8988T (cell line): Measurements from ENCODE around the gene CCL24.
"Not testable (repeated sequence)": the region's sequence is repeated elsewhere in the genome, so short reads cannot be mapped to it uniquely, and the experiment has no call there.

ENCODE experiments used
- DNase-seq: peaks from one replicate; pipeline ENCODE4 v3.0.0; 2011

Gene CCL24, protein sequence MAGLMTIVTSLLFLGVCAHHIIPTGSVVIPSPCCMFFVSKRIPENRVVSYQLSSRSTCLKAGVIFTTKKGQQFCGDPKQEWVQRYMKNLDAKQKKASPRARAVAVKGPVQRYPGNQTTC

DNA sequence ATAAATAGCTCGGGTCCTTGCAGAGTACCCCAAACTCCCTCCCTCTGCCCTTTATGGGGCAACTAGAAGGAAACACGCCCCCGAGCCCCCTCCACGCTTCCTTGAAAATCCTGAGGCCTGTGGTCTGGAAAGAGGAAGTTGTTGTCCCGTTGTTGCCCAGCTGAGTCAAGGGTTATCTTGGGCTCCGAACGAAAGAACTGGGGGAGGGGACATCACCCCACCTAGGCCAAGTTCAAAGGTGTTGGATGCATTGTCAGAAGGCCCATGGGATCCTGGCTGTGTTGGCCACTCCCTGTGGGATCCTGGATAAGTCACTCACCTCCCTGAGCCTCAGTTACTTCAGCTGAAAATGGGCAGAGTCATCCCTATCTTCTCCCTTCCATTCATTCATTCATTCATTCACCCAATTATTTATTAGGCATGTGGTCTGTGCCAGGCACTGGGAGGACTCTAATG, at the start of gene CCL24:
Gene CCL24 (minus strand): TSS at position 26 of the 456 bp plus-strand sequence. CDS start 91 bp downstream, outside the sequence.
- no peak for DNase-seq

DNA sequence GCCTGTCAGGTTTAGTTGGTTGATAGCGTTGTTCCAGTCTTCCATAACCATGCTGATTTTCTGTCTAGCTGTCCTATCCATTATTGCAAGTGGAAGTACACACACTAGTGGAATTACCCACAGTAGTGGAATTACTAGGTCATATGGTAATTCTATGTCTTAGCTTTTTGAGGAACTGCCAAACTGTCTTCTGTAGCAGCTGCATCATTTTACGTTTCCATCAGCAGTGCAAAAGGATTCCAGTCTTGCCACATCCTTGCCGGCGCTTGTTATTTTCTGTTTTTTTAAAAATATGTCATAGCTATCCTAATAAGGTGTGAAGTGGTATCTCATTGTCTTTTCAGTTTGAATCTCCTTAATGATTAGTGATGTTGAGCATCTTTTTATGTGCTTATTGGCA, 48.0 kb upstream of the CCL24 start:
- DNase-seq = no peak

DNA sequence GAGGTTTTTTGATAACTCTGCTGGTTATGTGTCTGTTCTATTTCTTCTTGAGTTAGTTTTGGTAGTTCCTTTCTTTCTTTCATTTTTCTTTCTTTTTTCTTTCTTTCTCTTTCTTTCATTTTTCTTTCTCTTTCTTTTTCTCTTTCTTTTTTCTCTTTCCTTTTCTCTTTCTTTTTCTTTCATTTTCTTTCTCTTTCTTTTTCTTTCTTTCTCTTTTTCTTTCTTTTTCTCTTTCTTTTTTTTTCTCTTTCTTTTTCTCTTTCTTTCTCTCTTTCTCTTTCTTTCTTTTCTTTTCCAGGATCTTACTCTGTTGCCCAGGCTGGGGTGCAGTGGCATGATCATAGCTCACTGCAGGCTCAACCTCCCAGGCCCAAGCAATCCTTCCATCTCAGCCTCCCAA, 44.8 kb upstream of the CCL24 start:
- DNase-seq = no peak

DNA sequence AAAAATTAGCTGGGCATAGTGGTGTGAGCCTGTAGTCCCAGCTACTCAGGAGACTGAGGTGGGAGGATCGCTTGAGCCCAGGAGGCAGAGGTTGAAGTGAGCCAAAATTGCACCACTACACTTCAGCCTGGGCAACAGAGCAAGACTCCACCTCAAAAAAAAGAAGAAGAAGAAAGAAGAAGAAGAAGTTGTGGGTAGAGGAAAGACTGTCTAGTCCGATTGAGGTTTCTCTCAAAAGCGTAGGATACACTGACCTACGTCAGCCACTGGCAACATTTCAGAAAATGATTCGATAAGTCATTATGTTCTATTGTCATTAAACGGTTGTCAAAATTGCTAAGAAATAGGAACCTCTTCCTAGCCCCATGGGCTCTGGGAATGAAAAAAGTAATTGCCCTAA, 42.9 kb upstream of the CCL24 start:
- DNase-seq = no peak

DNA sequence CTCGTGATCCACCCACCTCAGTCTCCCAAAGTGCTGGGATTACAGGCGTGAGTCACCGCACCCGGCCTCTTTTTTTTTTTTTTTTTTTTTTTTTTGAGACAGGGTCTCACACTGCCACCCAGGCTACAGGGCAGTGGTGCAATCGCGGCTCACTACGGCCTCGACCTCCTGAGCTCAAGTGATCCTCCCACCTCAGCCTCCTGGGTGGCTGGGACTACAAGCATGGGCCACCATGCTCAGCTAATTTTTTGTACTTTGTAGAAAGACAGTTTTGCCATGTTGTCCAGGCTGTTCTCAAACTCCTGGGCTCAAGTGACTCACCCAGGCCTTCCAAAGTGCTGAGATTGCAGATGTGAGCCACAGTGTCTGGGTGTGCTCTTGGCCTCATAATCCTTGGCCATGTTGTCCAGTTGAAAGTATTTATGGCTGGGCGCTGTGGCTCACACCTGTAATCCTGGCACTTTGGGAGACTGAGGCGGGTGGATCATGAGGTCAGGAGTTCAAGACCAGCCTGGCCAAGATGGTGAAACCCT, 41.3 kb upstream of the CCL24 start:
- not testable (repeated sequence) for DNase-seq

DNA sequence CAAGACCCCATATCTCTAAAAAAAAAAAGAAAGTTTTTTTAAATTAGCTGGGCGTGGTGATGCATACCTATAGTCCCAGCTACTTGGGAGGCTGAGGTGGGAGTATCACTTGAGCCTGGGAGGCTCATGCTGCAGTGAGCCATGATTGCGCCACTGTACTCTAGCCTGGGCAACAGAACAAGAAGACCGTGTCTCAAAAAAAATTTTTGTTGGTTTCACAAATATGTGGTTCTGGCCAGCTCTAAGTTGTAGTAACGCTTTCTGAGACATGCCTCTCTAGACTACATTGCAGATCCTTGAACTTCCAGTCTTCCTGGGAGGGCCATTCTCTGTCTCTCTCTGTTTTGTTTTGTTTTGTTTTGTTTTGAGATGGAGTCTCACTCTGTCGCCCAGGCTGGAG, 40.6 kb upstream of the CCL24 start:
- DNase-seq = no peak

DNA sequence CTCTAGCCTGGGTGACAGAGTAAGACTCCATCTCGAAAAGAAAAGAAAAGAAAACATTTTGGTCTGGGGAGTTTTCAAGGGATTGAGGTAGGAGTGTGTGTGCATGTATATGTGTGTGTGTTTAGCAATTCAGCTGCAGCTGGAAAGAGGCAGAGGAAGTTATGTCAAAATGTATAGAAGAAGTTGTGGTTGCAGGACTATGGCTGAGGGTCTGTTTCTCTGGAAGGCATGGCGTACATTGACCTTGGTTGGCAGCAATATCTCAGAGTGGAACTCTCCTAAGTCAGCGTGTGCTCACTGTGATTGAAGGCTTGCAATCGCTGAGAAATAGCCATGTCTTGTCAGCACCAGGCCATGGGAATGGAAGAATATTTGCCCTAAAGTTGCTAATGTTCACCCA, 36.6 kb upstream of the CCL24 start:
- DNase-seq = no peak

DNA sequence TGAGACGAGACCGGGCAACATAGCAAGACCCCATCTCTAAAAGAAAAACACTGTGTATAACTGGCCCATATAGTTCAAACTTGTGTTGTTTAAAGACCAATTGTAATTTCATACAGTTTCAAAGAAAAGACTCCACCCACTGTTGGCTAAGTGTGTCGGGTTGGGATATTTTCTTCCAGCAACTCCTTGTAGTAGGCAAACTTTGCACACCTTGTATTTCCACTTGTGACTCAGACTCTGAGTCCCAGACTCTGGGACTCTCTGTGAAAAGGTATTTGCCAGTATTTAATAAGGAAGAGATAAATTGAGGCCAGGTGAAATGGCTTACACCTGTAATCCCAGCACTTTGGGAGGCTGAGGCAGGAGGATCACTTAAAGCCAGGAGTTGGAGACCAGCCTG, 36.0 kb upstream of the CCL24 start:
- DNase-seq = no peak

DNA sequence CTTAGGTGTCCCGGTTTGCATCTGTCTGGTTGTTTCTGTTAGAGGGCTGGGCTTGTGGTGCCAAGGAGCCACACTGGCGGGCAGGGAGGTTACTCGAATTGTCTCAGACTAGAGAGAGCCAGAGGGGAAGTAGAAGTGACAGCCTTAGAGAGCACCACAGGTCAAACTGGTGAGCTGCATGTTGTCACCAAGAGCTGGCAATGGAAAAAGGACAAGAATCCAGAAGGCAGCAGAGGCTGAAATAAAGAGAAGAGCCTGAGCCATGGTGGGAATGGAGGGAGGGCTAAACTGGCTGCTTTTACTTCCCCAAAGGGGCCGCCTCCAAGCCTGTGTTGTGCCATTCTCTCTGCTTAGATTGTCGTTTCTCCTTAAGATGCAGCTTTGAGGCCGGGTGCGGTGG, 34.1 kb upstream of the CCL24 start:
- no peak for DNase-seq

DNA sequence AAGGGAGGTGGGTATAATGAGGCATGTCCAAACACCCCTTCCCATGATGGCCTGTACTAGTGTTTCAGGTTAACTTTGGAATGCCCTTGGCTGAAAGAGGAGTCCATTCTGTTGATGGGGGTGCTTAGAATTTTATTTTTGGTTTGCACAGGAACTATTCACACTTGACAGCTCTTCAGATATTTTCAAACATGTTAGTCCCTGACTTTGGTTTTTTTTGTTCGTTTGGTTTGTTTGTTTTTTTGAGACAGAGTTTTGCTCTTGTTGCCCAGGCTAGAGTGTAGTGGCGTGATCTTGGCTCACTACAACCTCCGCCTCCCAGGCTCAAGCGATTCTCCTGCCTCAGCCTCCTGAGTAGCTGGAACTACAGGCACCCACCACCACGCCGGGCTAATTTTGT, 31.5 kb upstream of the CCL24 start:
- DNase-seq = not testable (repeated sequence)

DNA sequence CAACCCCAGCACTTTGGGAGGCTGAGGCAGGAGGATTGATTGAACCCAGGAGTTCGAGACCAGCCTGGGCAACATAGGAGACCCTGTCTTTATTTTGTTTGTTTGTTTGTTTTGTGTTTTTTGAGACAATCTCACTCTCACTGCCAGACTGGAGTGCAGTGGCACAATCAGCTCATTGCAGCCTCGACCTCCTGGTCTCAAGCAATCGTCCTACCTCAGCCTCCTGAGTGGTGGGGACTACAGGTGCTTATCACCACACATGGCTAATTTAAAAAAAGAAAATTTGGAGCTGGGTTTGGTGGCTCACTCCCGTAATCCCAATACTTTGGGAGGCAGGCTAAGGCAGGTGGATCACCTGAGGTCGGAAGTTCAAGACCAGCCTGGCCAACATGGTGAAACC, 30.6 kb upstream of the CCL24 start:
- no peak for DNase-seq

DNA sequence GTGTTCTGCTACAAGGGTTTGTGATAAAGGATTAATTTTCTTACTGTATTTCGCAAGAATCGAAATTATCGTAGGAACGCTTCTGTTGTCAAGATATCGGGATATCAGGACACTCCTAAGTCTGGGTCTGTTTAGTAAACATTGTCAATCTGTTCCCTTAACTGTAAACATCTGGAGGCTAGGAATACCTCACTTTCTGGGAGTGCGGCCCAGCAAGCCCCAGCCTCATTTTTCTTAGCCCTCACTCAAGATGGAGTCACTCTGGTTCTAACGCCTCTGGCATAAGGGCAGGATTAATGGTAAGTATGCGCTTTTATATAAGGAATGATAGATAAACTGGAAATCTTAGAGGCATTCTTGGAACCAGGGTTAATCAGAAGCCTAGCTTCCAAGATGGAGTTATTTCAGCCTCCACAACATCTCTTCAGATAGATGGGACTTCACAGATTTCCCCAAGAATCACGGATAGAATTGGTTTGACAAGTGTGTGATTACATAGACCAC, 30.1 kb upstream of the CCL24 start:
- no peak for DNase-seq

DNA sequence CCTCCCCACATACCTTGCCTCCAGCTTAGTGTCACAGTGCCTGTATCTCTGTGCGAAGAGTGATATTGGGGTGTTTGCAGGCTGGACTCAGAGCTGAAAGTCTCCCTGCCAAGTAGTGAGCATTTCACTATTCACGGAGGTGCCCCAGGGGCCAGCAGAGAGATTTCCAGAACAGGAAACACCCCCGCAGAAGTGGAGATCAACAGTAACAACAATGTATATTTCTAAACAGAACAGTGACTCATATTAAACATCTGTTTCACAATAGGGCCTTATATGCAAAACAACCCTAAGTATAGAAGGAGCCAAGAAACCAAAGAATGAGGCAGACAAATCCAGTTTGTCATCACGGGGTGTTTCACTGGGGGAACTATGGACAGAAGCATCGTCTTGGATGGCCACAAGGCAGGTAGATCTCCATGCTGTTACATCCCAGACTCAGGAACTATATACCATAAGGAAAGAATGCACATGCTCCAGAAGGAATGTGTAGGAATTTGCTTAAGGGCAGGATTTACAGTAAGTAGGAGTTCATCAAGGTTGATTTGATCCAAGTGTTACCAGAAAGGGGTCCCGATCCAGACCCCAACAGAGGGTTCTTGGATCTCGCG, 29.3 kb upstream of the CCL24 start:
- DNase-seq = no peak

DNA sequence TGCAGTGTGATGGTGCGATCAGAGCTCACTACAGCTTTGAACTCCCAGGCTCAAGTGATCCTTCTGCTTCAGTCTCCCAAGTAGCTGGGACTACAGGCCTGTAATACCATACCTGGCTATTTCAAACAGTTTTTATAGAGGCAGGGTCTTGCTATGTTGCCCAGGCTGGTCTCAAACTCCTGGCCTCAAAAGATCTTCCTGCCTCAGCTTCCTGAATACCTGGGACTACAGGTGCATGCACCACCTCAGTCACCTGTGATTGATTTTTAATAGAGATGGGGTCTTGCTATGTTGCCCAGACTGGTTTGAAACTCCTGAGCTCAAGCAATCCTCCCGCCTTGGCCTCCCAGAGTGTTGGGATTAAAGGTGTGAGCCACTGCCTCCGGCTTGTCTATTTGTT, 26.4 kb upstream of the CCL24 start:
- no peak for DNase-seq

DNA sequence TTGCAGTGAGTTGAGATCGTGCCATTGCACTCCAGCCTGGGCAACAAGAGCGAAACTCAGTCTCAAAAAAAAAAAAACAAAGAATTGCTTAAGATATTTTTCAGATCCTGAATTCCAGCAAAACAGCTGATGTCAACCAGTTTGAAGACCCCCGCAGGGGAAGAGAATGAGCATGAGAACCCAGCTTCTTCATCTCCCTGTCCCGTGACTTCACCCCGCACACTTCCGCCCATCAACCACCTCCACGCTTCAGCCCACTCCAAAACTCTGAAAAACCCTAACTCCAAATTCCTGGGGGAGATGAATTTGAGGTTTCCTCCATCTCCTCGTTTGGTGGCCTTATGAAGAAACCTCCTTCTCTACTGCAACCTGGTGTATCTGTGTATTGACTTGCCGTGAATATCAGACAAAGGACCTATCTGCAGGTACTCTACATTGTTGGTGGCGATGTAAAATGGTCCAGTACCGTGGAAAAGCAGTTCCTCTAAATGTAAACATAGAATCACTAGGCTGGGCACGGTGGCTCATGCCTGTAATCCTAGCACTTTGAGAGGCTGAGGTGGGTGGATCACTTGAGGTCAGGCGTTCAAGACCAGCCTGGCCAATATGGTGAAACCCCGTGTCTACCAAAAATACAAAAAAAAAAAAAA, 24.8 kb upstream of the CCL24 start:
- DNase-seq = not testable (repeated sequence)

DNA sequence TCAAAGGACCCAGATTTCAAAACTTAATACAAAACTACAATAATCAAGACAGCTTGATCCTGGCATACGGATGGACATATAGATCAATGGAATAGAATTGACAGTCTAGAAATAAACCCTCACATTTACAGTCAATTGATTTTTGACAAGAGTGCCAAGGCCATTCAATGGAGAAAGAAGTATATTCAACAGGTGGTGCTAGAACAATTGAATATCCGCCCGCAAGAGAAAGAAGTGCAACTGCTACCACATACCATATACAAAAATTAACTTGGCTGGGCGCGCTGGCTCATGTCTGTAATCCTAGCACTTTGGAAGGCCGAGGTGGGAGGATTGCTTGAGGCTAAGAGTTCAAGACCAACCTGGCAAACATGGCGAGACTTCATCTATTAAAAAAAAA, 23.2 kb upstream of the CCL24 start:
- no peak for DNase-seq

DNA sequence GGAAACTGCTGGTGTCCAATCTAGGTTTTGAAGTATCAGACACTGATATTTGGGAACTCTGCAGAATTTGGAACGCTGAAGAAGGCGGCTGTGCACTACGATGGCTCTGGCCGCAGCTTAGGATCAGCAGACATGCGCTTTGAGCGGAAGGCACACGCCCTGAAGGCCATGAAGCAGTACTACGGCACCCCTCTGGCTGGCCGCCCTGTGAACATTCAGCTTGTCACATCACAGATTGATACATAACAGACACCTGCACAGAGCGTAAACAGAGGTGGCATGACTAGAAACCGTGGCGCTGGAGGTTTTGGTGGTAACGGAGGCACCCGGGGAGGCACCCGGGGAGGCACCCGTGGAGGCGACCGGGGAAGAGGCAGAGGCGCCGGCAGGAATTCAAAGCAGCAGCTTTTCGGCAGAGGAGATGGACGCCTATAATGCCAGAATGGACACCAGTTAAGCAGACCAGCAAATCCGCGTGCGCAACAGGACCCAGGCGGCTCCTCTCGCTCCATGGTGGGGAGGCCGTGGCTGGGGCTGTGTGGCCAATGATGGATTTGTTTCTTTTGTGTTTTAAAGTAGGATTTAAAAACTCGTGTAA, 22.2 kb upstream of the CCL24 start:
- no peak for DNase-seq

DNA sequence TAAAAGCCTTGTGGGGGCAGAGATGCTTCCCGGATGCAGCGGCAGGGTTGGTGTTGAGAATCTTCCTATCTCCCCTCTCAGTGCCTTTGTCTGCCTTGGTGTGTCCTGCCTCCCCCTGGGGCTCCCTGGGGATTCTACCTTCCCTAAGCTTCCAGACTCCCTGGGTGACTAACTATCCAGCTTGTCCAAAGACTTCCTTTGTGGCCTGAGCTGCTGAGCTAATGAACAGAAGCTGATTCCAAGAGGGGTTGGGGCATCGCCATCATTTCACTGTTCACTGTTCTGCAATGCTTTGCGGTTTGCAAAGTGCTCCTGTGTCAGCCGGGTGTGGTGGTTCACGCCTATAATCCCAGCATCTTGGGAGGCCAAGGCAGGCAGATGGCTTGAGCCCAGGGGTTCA, 20.1 kb upstream of the CCL24 start:
- not testable (repeated sequence) for DNase-seq

DNA sequence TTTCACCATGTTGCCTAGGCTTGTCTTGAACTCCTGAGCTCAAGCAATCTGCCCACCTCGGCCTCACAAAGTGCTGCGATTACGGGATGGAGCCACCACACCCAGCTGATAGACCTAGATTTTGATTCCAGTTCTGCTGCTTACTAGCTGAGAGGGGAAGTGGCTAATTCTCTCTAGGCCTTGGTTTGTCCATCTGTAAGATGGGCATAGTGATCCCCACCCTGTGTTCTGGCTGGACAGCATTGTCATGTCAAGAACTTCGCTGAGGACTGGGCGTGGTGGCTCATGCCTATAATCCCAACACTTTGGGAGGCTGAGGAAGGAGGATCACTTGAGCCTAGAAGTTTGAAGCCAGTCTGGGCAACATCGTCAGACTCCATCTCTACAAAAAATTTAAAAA, 17.4 kb upstream of the CCL24 start:
- no peak for DNase-seq

DNA sequence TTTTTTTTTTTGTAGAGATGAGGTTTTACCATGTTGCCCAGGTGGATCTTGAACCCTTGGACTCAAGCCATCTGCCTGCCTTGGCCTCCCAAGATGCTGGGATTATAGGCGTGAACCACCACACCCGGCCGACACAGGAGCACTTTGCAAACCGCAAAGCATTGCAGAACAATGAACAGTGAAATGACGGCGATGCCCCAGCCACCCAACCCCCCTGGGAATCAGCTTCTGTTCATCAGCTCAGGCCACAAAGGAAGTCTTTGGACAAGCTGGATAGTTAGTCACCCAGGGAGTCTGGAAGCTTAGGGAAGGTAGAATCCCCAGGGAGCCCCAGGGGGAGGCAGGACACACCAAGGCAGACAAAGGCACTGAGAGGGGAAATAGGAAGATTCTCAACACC, 16.1 kb upstream of the CCL24 start:
- not testable (repeated sequence) for DNase-seq

DNA sequence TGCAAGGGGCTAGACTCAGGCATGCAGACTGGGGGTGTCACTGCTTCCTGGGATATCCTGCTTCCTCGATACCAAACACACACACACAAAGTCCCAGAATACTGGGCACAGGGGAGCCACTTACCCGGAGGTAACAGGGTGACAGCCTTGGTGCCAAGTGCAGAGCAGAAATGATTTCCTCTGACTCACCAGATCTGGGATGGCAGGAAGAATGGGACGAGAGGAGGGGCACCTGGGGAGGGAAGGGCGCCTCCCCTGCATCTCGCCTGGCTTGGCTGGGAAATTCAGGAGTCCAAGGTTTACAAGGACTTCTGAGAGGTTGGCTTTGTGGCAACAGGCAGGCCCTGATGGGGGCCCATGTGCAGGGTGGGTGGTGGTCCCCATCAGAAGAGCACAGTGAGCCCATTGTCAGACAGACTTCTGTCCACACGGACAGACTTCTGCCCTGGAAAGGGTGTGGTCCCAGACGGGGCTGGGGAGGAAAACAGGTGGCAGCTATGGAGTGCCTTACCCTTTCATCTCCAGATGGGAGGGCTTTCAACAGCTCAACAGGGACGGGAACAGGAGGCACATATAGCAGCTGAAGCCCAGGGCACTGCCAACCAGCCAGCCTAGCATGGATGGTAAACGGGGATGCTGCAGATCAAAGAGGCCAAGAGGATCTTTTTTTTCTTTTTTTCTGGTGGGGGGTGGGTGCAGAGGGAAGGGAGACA, 9.7 kb upstream of the CCL24 start:
- no peak for DNase-seq

DNA sequence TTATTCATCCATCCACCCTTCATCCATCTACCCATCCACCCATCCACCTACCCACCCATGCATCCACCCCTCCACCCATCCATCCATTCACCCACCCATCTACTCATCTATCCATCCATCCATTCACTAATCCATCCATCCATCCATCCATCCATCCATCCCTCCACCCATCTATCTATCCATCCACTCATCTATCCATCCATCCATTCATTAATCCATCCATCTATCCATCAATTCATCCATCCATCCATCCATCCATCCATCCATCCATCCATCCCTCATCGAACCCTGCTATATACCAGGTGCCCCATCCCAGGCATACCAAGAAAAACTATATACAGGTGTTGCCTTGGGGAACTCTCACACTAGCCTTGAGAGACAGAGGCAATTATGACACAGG, 7.1 kb upstream of the CCL24 start:
- DNase-seq = no peak

DNA sequence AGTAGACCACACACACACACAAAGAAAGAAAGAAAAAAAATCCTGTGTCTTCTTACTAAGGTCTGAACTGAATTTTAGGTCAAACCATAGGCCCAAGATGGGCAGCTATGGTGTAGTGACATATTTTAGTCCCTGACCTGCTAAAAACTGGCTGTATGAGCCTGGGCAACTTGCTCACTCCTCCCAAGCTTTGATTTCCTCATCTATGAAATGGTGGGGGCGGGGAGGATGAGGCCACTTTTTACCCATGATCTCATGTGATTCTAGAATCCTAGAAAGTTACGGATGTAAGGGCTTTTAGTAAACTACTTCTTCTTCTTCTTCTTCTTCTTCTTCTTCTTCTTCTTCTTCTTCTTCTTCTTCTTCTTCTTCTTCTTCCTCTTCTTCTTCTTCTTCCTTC, 6.1 kb upstream of the CCL24 start:
- no peak for DNase-seq
